Right lobe of liver (tissue), 6 donors: Measurements from ENCODE around the gene SH3GL1. TPM values are rescaled to one million over a fixed set of nuclear protein-coding genes. Genes with fewer than 3 reads are reported as not detected.

Experiments used
- ATAC-seq, 4 donors: fragments of 200-7000 bp; cut with Tn5 transposase; one replicate each; pipeline ENCODE4 v1.9.1; 2020; ENCODE audit warnings: mild to moderate bottlenecking in 4 of 4, moderate library complexity in 4 of 4
- DNase-seq, 3 donors: peaks; one replicate each; pipeline ENCODE4 v3.0.0-alpha.2; 2020
- H3K27ac ChIP-seq, 3 donors: fragments of 200-600 bp; one replicate each; pipeline ENCODE4 v1.8.0; 2022
- H3K27me3 ChIP-seq, 2 donors: fragments of 200-600 bp; one replicate each; pipeline ENCODE4 v1.8.0; 2022
- H3K36me3 ChIP-seq, 4 donors: fragments of 200-600 bp; sonication (generic) in 1 of 4; one replicate each; pipeline versions ENCODE4 v1.5.1 to v1.8.0; 2017 to 2022; ENCODE audit warnings: control low read depth in 1 of 4
- H3K4me1 ChIP-seq, 4 donors: fragments of 200-600 bp; sonication (generic) in 1 of 4; one replicate each; pipeline versions ENCODE4 v1.5.1 to v1.8.0; 2017 to 2022; ENCODE audit warnings: control low read depth in 1 of 4
- H3K4me3 ChIP-seq, 3 donors: fragments of 200-600 bp; one replicate each; pipeline ENCODE4 v1.8.0; 2022
- H3K9me3 ChIP-seq, 4 donors: fragments of 200-600 bp; sonication (generic) in 1 of 4; one replicate each; pipeline versions ENCODE4 v1.5.1 to v1.8.0; 2017 to 2022; ENCODE audit warnings: control low read depth in 1 of 4
- POLR2A ChIP-seq: fragments of 450-650 bp; IDR thresholded peaks from one replicate; pipeline ENCODE4 v1.6.1; 2017; ENCODE audit warnings: antibody characterized with exemption, mild to moderate bottlenecking
- WGBS: methylation state at CpG from one replicate; pipeline ENCODE4 v1.1.6; 2018; ENCODE audit warnings: low coverage, low lambda C conversion rate; ENCODE audit not compliant: insufficient coverage; ENCODE audit errors: missing lambda C conversion rate; 5-methylcytosine and 5-hydroxymethylcytosine counted together
- intact Hi-C, 2 donors: fragments of 100-400 bp; cut with DNase I; formaldehyde crosslinking; loops; one replicate each; pipeline versions ENCODE4 v1.11.2 to v1.14.1; 2022
- total RNA-seq, 6 experiments: library from RNA; depleted of rRNA in 2 of 6; stranded (reverse); fragments of >200 nt in 2 of 6; fragmentation: NEBNext Ultra II Directional in 3 of 6; extraction: Animal tissue kit (Norgen Biotek cat#: 25700) in 3 of 6; gene quantifications; one replicate each; pipeline versions ENCODE4 v1.1.0 to v1.2.4, GENCODE V29; 2016 to 2023
- TF ChIP-seq, protein P1 (sequence below), 4 donors: fragments of 200-600 bp in 3 of 4; fragments of 450-650 bp in 1 of 4; IDR thresholded peaks; one replicate each; pipeline versions ENCODE4 v1.5.1 to v1.8.0; 2016 to 2022; ENCODE audit warnings: antibody characterized with exemption in 4 of 4, mild to moderate bottlenecking in 2 of 4
- donor health status: DM: no; HTN: yes; CAD: no.
- donor health status: DM: no; HTN: no; CAD: no.
- donor health status: DM: no; HTN: no; CAD: no.
- donor health status: DM: no; HTN: yes; CAD: no.
- donor health status: DM: no; HTN: yes; CAD: no.

Gene SH3GL1
- total RNA-seq, 6 experiments from 2014 or later = 22.6 to 47.7 (median 25.2) TPM

DNA sequence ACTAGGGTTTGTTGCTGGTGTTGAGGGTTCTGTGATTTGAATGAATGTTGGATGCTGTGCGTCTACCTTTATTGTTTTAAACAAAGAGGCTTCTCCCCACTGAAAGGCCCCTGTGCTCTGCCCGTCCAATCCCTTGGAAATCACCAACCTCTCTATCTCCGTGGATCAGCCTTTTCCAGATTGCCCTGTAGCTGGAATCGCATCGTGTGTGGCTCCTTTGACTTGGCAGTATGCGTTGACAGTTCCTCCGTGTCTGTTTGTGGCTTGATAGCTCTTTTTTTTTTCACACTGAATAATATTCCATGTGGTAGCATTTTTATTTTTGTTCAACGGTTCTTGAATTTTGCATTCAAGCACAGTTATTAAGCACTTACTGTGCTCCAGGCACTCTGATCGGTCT is 34.0 kb upstream of the SH3GL1 start:
- H3K9me3 ChIP-seq = no peaks in the 10 kb centered on the region
- ATAC-seq (no peak), DNase-seq (no peak)
- no peaks in the 10 kb centered on the region for H3K4me1 ChIP-seq
- no peak overlapping the region for H3K27ac ChIP-seq
- H3K36me3 ChIP-seq = peaks cover 0 to 5% (median 0%) of the 10 kb centered on the region in 4 donors
- H3K4me3 ChIP-seq = no peak overlapping the region
- H3K27me3 ChIP-seq = no peaks in the 10 kb centered on the region
- WGBS = 80% methylated on average over 3 of the region's 9 CpGs
- TF ChIP-seq POLR2A = no peak
- TF ChIP-seq, protein P1, sequence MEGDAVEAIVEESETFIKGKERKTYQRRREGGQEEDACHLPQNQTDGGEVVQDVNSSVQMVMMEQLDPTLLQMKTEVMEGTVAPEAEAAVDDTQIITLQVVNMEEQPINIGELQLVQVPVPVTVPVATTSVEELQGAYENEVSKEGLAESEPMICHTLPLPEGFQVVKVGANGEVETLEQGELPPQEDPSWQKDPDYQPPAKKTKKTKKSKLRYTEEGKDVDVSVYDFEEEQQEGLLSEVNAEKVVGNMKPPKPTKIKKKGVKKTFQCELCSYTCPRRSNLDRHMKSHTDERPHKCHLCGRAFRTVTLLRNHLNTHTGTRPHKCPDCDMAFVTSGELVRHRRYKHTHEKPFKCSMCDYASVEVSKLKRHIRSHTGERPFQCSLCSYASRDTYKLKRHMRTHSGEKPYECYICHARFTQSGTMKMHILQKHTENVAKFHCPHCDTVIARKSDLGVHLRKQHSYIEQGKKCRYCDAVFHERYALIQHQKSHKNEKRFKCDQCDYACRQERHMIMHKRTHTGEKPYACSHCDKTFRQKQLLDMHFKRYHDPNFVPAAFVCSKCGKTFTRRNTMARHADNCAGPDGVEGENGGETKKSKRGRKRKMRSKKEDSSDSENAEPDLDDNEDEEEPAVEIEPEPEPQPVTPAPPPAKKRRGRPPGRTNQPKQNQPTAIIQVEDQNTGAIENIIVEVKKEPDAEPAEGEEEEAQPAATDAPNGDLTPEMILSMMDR (IDR thresholded peaks at IDR 0.05) = no peak
- intact Hi-C loops = no loop called here

GRCh38 chr19:4432918-4433506 is 32.7 kb upstream of the SH3GL1 start:
- H3K27me3 ChIP-seq = no peaks in the 10 kb centered on the region
- intact Hi-C loops = no loop called here
- no peak for ATAC-seq
- TF ChIP-seq, protein P1 (IDR thresholded peaks at IDR 0.05) = no peak
- TF ChIP-seq POLR2A = no peak
- H3K36me3 ChIP-seq = peaks cover 0 to 5% (median 0%) of the 10 kb centered on the region in 4 donors
- WGBS = 91% methylated on average over 9 of the region's 28 CpGs
- no peak overlapping the region for H3K4me3 ChIP-seq
- no peak overlapping the region for H3K27ac ChIP-seq
- DNase-seq = no peak
- H3K4me1 ChIP-seq = no peaks in the 10 kb centered on the region
- no peaks in the 10 kb centered on the region for H3K9me3 ChIP-seq

- Histone ChIP-seq H3K27ac (no peak overlapping the region), H3K4me3 (no peak overlapping the region)
- WGBS = 96% methylated on average over 13 of the region's 26 CpGs
Measured at GRCh38 chr19:4431808-4432674, 31.7 kb upstream of the SH3GL1 start.

DNA sequence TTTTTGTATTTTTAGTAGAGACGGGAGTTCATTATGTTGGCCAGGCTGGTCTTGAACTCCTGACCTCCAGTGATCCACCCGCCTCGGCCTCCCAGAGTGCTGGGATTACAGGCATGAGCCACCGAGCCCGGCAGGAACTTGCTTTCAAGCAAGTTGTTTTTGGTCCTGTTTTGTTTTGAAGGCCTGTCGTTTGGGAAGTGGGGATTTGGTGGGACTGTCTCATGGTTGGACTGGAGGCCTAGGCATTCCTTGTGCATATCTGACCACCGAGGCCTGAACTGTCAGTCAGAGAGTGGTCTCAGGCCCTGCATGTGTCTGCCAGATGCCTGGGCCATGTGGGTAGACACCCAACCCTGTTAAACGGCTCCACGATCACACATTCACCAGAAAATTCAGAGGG is 30.9 kb upstream of the SH3GL1 start:
- Histone ChIP-seq H3K4me1 (no peaks in the 10 kb centered on the region), H3K36me3 (peaks cover 0 to 5% (median 0%) of the 10 kb centered on the region in 4 donors), H3K4me3 (no peak overlapping the region), H3K9me3 (no peaks in the 10 kb centered on the region), H3K27ac (no peak overlapping the region), H3K27me3 (no peaks in the 10 kb centered on the region)
- 84% methylated on average over 6 of the region's 9 CpGs for WGBS
- DNase-seq = no peak
- TF ChIP-seq POLR2A = no peak
- intact Hi-C loops = no loop called here
- ATAC-seq = no peak

More at GRCh38 chr19:4431808-4432674, 31.7 kb upstream of the SH3GL1 start:
- intact Hi-C loops = no loop called here
- H3K9me3 ChIP-seq = no peaks in the 10 kb centered on the region
- ATAC-seq = peak; percentile 39 to 66 (median 52)
- H3K36me3 ChIP-seq = peaks cover 0 to 5% (median 0%) of the 10 kb centered on the region in 4 donors
- TF ChIP-seq, protein P1 (IDR thresholded peaks at IDR 0.05) = no peak
- DNase-seq = no peak
- H3K4me1 ChIP-seq = no peaks in the 10 kb centered on the region
- no peaks in the 10 kb centered on the region for H3K27me3 ChIP-seq

DNA sequence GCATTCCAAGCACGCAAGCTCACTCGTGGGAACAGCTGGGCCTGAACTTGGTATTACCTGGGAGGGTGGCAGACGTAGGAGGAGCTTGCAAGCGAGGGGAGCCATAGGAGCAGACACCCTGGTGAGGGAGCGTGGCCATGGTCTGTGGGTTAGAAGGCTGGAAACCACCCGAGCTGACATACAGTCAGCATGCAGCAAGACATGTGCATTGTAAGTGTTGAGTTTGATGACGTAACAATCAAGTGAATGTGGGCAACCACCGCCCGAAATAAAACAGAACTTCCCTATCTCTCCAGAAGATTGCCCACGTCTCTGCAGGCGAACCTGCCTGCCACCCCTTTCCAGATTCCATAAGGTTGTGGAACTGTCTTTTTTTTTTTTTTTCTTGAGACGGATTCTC is 30.4 kb upstream of the SH3GL1 start:
- Histone ChIP-seq H3K4me1 (no peaks in the 10 kb centered on the region), H3K27me3 (no peaks in the 10 kb centered on the region), H3K4me3 (no peak overlapping the region), H3K27ac (no peak overlapping the region), H3K9me3 (no peaks in the 10 kb centered on the region), H3K36me3 (peaks cover 0 to 5% (median 0%) of the 10 kb centered on the region in 4 donors)
- intact Hi-C loops = no loop called here
- no peak for TF ChIP-seq POLR2A
- TF ChIP-seq, protein P1 (IDR thresholded peaks at IDR 0.05) = no peak
- WGBS = 53% methylated on average over 7 of the region's 12 CpGs
- ATAC-seq (peak in 2 of 4 donors; percentile 27 to 53), DNase-seq (no peak)
